Stimulated activated CD8-positive, alpha-beta memory T cell treated with anti-CD3 and anti-CD28 coated beads, Interleukin-7, amount 100 ng/mL, for 24 hours (primary cell): ENCODE data around the gene WDR45B.
"Not testable (repeated sequence)": the region's sequence is repeated elsewhere in the genome, so short reads cannot be mapped to it uniquely, and the experiment has no call there.

Source experiments
- DNase-seq: peaks from one replicate; pipeline ENCODE4 v3.0.0-alpha.2; 2020; ENCODE audit warnings: low read depth

The WDR45B gene

DNA sequence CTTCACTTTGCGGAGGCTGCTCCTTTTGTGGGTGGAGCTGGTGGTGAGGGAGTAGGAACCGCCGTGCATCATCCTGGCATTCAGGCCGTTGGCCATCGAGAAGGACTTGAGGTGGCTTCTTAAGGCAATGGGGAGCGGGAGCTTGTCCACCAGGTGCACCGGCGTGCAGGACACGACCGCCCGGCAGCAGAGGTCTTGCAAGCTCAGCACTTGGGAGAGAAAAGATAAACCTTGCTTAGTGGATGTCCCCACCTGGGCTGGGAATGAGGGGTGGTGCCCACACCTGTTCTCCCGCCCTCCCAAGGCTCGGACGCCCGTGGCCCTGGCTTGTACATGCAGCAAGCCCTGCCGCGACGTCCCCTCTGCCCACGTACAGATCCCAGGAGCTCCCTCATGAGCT, 9.7 kb upstream of the WDR45B start:
- no peak for DNase-seq

- no peak for DNase-seq
Measured at GRCh38 chr17:82656266-82656665, 8.0 kb upstream of the WDR45B start.

DNA sequence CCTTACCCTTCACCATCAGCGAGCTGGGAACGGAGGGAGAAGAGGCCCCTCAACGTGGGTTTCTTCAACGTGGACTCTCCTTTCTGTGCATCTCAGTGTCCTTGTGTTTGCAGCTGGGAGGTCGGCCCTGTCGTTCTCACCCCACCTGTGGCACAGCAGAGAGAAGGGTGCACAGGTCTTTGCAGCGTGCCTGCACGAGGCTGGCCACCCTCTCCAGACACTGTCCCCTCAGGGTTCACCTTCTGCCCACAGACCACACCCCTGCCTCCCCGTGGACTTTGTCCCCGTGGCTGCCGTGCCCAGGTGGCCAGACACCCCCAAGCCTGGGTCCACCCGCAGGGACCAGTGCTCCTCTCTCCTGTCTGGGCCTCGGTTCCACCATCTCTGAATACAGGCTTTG, 7.3 kb upstream of the WDR45B start:
- no peak for DNase-seq

DNA sequence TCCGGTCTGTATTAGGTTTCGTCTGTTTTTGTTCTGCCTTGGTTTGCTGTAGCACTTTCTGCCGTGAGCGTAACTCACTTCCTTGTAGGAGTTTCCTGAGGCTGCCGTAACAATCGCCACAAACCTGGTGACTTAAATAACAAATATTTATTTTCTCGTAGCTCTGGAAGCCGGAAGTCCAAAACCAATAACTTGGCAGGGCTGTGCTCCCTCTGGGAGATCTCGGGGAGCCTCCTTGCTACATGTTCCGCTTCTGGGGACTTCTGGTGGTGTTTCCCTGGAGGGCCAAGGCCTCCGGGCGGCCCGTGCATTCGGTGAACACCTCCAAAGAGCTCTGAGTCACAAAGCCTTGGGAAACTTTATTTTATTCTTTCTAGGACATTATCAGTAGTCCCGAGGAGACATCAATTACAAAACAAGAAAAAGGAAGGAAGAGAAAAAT, 6.8 kb upstream of the WDR45B start:
- DNase-seq: no peak

- DNase-seq: not testable (repeated sequence)
Measured at GRCh38 chr17:82654611-82655010, 6.4 kb upstream of the WDR45B start.

DNA sequence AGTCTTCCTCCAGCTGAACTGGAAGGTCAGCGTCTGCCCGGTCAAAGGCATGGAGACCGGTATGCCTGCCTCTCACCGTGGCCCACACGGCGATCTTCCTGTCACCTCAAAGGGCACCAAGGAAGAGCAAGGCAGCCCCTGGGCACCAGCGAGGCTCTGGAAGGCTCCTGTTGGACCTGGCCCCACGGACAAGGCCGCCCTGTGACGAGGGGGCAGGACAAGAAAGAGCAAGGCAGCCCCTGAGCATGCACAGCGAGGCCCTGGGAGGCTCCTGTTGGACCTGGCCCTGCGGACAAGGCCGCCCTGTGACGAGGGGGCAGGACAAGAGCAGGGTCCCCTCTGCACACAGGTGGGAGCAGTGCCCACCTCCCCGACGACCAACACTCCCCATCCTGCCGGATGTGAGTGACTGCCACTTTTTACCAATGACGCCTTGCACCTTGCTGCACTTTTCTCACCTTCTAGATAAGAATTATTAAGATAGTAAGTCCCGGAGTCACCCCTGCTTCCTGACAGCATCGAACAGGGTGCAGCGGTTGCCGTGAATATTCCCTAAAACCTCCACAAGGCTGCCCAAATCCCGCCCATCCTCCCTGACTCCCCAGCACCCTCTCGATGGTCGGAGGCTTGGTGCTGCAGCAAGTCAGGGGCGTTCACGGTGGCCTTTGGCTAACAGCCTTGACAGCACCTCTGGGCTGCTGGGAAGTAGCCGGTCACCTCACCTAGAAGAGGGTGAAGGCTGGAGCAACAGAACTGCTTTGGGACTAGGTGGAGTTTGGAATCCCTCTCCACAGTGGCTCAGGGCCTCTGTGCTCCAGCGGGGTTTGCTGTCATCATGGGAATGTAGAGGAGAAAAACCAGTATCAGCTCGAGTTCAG, 5.6 kb upstream of the WDR45B start:
- DNase-seq: no peak

GRCh38 chr17:82650723-82651122, 2.5 kb upstream of the WDR45B start:
- no peak for DNase-seq

- DNase-seq: no peak
Measured at GRCh38 chr17:82649501-82650261, 1.4 kb upstream of the WDR45B start.

DNA sequence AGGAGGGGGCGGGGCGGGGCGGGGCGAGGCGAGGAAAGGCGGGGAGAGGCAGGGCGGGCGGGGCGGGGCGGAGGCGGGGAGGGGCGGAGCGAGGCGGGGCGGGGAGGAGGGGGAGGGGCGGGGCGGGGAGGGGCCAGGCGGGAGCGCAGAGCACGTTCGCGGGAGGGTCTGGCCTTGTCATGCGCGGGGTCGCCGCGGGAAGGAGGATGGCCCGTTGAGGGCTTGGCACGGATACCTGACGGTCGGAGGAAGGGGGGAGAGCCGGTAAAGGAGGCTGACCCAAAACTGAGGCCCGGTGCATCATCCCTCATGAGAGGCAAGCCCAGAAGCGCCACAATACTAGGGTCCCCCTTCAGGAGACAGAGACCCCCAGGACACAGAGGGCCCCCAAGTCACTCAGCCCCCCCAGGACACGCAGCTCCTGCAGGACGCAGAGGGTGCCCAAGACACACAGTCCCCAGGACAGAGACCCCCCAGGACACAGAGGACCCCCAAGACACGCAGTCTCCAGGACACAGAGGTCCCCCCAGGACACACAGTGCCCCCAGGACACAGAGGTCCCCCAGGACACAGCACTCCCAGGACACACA, 593 bp upstream of the WDR45B start:
- DNase-seq: peak; percentile 16

DNA sequence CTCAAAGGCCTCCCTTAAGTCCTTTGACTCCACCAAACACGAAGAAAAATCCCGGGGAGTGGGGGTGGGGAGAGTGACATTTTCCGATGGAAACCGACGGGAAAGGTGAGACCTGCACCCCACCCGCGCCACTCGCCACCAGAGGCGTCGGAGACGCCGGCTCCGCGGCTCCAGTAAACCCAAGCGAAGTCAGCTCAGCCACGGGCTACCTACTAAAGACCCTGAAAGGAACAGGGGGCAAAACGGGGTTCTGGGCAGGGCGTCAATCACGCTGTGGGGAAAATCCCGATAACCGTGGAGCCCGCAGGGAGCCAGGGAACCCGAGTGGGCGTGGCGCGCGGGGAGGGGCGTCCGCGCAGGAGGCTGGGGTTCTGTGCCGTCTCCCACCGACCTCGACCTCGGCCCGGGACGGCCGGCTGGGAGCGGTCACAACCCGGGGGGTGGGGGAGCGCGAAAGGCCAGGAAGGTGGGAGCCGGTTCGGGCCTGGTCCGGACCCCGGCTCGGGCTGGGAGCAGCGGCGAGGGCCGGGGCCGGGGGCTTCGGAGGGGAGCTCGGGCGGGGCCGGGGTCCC, 565 bp downstream of the WDR45B start:
- DNase-seq: peak; percentile 14

- DNase-seq: no peak
Measured at GRCh38 chr17:82645516-82645915, 2.7 kb downstream of the WDR45B start.

GRCh38 chr17:82644148-82644547, 4.1 kb downstream of the WDR45B start:
- no peak for DNase-seq

- DNase-seq: no peak
Measured at GRCh38 chr17:82642022-82642421, 6.2 kb downstream of the WDR45B start.

DNA sequence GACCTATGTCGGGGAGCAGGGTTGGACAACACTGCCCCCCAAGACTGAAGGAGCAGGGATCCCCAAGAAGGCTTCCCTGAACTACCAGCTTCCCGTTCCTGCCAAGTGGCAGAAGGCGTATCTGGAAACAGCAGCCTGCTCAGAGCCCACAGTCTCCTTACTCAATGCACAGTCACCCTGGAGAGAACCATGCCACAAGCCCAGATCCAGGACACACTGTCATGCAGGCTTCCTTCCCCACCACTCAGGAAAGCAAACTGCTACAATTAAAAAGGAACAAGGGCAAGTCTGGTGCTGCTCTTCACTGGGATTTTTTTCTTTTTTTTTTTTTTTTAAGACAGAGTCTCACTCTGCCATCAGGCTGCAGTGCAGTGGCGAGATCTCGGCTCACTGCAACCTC, 8.2 kb downstream of the WDR45B start:
- DNase-seq: no peak

GRCh38 chr17:82639628-82640027, 8.6 kb downstream of the WDR45B start:
- DNase-seq: no peak

DNA sequence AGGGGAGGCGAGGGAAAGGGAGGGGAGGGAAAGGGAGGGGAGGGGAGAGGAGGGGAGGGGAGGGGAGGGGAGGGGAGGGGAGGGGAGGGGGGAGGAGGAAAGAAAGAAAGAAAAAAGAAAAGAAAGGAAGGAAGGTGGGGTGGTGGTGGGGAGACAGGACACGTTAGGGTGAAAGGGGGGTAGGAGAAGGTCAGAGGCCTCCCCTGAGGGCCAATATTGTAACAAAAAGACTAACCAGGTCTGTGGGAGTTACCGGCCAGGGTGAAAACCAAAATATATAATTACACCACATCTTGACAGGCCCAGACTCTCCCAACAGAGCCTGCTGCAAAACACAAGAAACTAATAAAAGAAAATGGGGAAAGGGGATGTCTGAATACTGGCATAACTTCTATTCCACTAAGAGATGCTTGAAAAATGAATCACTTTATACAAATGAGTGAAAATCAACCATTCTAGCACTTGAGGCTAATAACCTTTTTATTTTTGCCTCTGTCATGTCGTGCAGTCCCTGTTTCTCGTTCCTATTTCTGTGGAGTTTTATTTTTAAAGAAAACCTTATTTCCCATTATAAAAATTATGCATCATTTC, 10.0 kb downstream of the WDR45B start:
- no peak for DNase-seq

GRCh38 chr17:82636626-82637598, 11.3 kb downstream of the WDR45B start:
- no peak for DNase-seq

DNA sequence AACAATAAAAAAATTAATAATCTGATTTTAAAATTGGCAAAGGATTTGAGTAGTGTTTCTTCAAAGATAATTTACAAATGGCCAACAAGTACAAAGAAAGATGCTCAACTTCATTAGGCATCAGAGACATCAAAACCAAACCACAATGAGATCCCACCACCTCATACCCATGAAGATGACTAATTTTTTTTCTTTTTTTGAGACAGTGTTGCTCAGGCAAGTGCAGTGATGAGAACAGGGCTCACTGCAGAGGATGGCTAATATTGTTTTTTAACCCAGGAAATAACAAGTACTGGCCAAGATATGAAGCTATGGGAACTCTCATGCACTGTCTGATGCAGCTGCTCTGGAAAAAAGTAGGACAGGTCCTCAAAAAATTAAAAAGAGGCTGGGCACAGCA, 14.9 kb downstream of the WDR45B start:
- no peak for DNase-seq

- no peak for DNase-seq
Measured at GRCh38 chr17:82632451-82632850, 15.8 kb downstream of the WDR45B start.

- DNase-seq: no peak
Measured at GRCh38 chr17:82631544-82631943, 16.7 kb downstream of the WDR45B start.

GRCh38 chr17:82630212-82630611, 18.0 kb downstream of the WDR45B start:
- no peak for DNase-seq
